Amniotic stem cell (primary cell): Measurements from ENCODE around the gene SRRM3.
"Not testable (repeated sequence)": the region's sequence is repeated elsewhere in the genome, so short reads cannot be mapped to it uniquely, and the experiment has no call there.

ENCODE experiments used
- DNase-seq: peaks from one replicate; lab custom pipeline; 2025; lab: John Stamatoyannopoulos, UW

The SRRM3 gene

DNA sequence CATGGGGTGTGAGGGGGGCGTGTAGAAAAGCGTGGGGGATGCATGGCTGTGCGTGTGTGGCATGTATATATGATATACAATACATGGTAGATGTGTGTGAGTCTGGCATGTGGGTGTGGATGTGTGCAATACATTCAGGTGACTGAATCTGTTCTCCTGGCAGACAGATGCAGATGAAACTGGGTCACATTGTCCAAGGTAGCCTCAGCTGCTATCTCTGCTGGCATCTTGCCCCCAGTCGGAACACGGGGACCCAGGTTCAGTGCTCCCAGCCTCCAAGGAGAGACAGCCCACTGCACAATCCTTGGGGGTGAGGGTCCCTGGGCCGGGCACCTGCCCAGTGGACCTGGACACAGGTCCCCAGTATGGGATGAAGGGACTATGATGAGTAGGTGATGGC, 12.4 kb upstream of the SRRM3 start:
- no peak for DNase-seq

DNA sequence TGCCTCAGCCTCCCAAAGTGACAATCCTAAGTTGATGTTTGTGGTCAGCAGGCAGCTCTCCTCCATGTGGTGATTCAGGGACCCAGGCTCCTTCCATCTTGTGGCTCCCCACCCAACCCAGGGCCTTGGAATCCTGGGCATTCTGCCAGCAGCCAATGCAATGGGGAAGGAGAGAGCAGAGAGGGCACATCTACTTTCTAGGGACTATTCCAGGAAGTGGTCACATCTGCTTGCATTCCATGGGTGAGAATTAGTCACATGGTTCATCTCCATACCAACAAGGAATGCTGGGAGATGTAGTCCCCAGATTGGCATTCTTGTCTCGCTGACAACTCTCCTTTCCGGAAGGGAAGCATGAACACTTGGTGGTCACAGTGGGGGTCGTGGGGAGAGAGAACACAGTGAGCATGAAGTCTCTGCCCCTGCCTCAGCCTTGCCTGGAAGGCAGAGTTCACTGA, 9.9 kb upstream of the SRRM3 start:
- DNase-seq = no peak

DNA sequence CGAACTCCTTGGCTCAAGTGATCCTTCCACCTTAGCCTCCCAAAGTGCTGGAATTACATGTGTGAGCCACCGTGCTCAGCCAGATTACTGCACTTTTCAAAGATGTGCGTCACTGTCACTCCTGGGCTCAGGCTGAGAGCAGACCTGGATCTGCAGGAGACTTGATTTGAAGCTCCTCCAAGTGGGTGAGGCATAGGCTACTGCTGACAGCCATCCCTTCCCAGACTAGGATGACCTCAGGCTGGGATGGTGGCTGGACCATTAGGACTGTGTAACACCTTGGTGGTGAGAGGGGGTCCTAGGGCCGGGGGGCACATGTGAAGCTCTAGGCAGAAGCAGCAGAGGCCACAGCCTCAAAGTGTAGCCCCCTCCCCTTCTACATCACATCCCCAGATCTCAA, 8.2 kb upstream of the SRRM3 start:
- DNase-seq = no peak

DNA sequence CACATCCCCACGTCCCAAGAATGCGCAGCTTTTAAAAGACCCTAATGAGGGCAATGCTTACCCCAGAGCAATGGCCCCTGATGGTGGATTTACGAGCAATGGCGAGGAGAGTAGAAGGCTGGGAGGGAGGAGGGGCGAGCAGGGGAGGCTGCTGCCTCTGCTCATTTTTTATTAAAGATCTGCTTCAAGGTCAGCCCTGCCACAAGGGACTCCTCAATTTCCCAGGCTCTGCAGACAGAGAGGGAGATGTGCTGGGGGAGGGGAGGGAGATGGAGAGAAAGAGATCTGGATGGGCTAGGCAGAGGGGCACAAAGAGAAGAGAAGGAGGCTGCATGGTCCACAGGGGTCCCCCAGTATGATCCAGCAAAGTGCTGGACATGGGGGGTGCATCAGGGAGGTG, 7.8 kb upstream of the SRRM3 start:
- DNase-seq = no peak

DNA sequence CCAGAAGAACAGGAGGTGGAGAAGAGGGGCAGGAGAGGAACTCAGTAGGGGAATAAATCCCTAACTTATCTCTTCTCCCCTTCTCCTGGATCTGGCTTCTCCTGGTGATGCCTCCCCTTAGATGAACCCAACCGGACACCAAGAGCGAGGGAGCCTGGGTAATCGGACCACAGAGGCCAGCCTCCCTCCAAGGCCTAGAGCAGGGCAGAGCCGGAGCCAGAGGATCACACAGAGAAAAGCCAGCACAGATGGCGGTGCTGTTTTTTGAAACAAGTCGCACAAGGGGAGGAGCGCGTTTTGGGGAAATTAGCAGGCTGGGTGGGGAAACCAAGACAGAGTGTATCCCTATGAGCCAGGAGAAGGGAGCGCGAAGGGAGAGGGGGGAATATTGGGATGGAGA, 4.9 kb upstream of the SRRM3 start:
- DNase-seq = no peak

DNA sequence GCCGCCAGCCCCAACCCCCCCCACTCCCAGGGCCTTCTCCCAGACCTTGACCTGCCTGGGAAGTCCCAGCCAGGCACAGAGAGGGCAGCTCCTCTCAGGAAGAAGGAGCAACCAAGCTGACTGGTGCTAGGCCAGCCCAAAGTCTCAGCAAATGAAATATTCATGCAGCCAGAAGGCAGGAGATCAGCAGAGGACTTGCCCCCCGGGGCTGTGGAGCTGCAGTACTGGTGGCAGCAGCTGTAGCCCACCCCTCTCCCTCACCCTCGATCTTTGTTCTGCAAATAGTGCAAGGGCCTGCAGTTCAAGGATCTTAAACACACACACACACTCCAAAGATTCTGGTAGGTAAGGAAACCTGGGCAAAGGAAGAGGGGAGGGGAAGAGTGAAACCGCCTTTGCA, 3.5 kb upstream of the SRRM3 start:
- DNase-seq = no peak

DNA sequence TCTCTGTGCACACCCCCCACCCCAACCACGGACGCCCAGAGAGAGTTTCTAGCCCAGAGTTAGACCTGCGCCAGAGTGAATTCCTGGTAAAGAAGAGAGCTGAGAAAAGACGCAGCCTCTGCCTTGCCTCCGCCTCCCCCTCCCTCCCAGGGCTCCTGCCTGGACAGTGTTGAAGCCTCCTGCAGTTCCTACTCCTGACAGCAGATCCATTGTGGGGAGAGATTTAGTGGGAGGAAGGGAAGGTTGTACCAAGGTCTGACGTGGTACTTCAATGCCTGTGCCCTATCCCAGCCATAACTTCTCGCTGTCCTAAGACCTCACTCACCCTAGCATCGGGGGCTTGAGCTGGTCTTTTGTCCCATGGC, 952 bp downstream of the SRRM3 start:
- no peak for DNase-seq

DNA sequence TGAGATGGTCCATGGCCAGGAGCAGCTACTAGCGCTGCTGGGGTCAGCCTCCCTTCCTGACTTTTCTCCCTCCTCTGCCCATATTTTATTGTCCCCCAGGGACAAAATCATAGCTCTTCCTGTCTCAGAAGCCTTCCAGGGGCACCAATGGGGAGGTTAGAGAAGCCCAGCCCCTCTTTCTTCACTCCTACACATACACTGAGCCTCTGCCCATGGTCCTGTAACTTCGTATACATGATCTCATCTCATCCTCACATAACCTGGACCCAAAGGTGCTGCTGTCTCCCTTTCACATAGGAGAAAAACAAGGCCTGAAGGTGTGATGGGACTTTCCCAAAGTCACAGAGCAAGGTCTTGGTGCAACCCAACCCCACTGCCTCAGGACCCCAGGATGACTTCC, 2.5 kb downstream of the SRRM3 start:
- DNase-seq = no peak

DNA sequence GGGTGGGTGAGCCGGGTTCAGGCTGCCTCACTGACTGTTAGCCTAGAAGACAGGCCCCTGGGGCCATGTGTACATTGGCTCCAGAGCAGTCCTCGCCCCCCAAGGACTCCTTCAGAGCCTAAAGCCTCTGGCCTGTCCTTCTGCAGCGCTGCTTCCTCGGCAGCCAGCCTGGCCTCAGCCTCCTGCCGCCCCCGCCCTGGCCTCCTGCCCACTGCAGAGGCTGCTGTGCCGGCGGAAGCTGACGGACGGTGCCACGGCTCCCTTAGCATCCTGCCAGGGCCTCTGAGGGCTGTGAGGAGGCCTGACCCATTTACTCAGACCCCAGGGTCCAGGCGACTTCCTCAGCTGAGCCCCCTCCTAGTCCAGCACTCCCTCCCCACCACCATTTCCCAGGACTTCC, 4.9 kb downstream of the SRRM3 start:
- DNase-seq = no peak

DNA sequence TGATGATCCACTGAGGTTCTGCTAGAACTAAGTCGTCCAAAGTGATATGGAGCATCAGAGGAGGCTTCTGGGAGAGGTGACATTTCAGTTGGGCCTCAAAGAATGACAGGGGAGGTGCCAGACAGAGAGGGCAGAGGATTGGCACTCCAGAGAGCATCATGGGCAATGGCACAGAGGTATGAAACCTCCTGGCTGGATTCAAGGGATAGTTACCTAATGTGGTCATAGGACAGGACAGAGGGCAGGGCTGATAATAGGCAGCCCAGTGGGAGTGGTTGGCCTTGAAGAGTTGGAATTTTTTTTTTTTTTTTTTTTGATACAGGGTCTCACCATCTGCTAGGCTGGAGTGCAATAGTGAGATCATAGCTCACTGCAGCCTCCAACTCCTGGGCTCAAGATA, 7.6 kb downstream of the SRRM3 start:
- DNase-seq = no peak

DNA sequence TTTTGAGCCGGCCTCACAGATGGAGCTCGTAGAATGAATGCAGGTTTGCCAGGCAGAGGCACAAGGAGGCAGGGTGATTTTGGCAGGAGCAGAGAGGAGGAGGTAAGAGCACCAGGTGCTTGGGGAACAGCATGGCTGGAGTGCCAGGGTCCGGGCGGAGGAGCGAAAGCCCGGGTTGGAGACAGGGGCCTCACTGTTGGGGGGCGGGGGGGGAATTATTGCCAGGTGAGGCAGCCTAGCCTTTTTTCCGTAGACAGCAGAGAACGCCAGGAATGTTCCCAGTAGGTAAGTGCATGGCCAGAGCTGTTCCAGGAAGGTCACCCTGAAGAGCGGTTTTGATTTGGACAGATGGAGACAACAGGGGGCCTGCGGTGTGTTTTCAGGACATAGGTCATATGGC, 9.5 kb downstream of the SRRM3 start:
- DNase-seq = no peak

DNA sequence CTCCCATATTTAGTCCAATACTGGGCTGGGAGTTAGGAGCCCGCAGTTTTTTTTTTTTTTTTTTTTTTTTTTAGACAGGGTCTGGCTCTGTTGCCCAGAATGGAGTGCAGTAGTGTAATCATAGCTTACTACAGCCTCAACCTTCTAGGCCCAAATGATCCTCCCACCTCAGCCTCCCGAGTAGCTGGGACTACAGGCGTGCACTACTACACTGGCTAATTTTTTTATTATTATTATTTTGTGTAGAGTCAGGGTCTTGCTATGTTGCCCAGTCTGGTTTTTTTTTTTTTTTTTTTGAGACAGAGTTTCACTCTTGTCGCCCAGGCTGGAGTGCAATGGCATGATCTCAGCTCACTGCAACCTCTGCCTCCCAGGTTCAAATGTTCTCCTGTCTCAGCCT, 13.7 kb downstream of the SRRM3 start:
- not testable (repeated sequence) for DNase-seq

DNA sequence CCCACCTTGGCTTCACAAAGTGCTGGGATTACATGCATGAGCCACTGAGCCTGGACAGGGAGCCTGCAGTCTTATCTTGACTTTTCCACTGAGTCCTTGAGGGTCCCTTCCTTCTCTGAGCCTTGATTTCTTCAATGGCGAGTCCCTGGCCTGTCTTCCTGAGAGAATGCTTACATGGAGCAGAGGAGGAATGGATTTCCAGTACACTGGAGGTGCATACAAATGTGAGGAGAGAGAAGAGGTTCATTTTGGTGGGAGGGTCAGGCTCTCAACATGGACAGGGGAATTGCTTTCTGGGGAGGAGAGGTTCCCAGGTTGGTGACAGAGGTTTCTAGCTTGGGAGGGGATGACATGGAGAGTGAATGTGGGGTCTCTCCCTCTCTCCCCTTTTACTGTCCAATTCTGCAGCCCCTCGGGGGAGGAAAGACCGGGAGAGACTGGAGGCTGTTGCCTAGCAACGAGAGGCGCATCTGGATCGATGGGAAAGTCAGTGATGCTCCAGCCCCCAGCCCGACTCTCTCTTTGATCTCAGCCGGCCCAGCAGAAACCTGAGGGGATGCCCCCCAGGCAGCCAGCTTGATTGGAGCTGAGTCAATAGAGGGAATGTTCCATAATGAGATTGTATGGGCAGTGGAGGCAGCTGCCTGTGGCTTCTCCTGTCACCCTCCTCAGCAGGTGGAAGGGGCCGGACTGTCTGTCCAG, 14.8 kb downstream of the SRRM3 start:
- no peak for DNase-seq

DNA sequence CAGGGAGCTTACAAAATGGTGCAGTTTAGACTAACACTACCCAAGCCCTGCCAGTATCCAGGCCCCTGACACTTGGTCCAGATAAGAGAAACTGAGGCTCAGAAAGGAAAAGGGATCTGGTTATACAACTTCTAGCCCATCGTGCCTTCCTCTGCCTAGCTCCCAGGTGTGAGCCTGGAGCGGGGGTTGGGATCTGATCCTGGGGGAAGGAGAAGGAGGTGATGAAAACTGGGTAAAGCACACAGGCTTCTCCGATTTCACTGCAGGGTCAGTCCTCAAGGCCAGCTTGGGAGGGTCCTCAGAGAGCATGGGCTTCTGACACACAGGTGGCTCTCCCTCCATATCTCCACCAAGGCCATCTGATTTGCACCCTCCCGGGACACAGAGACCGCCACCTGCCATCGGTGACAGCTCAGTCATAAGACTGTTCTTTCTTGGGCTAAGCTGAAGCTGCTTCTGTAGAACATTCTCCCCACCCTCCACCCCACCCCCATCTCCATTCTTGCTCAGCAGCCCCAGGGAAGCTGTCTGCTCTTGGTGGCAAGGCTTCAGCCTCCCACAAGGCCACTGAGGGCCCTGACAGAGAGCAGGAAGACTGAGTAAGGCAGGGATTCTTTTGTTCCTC, 16.4 kb downstream of the SRRM3 start:
- no peak for DNase-seq

DNA sequence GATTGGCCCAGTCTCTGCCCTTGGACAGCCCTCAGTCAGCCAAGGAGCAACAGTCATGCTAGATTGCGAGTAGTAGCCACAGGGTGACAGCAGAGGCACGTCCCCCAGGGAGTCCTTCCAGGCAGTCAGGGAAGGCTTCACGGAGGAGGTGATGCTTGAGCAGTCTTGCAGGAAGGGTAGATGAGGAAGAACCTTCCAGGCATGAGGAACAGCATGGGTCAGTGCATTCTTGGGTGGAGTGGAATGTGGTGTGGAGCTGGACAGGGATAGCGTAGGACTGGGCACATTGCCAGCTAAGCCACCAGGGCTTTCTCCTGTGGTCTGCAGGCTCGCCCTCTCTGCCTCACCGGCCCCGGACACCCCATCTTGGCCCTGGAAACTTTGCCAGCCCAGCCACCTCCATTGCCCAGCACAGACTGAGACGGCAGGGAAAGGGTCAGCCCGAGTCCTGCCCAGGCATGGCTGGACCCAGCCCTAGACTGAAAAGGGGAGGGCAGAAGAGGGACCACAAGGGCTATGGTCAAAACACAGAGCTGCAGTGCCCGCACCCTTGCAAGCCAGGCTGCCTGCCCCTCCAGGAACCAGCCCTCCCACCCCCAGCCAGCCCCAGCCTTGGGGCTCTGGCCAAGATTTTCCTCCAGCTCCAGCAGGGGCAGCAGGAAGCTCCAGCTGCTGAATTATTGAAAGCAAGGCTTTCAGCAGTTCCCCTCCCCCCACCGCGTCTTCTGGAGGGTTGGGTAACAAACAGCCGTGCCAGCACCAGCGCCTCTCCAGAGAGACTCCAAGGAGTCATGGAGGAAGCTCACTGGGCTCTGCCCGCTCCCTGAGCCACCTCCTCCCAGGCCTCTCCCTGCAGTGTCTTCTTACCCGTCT, 18.7 kb downstream of the SRRM3 start:
- no peak for DNase-seq

DNA sequence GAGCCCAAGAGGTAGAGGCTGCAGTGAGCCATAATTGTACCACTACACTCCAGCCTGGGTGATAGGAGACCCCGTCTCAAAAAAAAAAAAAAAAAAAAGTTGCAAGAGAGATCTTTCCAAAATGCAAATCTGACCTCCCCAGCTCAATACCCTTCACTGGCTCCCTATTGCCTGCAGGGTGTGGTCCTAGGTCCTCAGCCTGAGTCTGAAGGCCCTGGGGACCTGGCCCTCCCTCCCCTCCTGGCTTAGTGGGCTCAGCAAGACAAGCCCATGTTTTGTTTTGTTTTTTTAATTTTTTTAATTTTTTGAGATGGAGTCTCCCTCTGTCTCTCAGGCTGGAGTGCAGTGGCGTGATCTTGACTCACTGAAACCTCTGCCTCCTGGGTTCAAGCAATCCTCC, 20.6 kb downstream of the SRRM3 start:
- no peak for DNase-seq

DNA sequence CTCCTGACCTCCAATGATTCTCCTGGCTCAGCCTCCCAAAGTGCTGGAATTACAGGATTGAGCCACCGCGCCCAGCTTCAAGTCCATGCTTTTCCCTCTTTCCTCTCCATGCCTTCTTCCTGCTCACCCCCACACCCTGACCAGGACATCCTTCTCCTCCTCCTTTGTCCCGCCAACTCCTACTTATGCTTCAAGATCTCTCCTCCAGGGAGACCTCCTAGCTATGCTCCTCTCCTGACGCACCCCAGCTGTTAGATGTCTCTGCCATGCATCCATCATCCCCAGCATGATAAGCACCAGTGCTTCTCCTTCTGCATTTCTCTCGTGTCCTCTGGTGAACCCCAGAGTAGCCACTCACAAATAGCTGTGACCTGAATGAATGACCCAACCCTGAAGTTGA, 21.1 kb downstream of the SRRM3 start:
- DNase-seq = no peak

DNA sequence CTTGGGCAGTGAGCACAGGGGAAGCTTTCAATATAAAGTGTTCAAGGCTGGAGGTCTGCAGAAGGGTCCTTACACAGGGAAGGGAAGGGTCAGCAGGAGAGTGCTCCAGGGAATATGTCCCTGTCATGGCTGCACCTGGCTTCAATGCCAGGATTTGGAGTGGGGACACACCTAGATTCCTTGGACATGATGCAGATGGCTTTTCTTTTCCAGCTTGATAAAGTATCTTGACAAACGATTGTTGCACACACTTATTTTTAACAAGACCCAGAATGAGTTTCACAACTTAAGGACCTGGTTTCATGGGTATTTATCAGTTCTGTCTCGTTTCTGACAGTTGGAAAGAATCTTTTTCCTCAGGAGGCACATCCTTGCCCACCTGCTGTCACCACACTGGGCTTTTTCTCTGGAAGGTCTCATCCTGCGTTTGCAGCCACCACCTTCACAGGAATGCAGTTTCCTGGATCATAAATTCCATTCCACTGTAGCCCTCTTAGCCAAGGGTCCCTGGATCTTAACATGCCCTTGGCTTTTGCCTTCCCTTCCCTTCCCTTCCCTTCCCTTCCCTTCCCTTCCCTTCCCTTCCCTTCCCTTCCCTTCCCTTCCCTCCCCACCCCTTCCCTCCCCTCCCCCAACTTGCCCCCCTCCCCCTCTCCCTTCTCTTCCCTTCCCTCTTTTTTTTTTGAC, 21.7 kb downstream of the SRRM3 start:
- DNase-seq = no peak

DNA sequence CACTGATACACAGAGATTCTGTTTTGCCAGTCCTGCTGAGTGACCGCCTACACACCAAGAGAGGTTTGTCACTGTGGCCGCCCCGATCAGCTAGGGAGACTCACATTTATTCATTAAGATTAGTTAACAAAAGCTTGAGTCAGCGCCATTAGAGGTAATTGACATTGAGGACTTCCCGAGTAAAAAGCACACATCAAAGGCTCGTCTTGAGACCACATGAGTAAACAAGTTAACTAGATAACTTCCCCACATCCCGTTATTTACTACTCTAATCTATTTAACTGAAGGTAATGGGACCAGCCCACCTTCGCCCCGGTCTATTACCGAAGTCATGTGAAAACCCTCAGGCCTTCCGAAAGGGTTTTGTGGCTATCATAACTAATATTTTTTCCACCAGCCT, 23.0 kb downstream of the SRRM3 start:
- no peak for DNase-seq

DNA sequence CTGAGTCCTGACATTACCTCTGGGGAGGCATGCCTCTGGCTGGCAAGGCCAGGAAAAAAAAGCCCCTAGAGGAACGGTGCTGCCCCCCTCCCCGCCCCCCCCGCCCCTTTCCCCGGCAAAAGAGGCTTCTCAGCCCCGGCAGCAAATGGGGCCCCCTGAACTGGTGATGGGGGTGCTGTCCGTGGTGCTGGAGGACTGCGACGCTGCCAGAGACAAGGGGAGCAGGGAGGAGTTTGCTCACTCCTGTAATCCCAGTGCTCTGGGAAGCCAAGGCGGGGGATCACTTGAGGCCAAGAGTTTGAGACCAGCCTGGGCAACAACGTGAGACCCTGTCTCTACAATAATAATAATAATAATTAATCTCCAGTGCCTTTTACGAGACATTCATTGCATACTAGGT, 23.7 kb downstream of the SRRM3 start:
- DNase-seq = no peak

DNA sequence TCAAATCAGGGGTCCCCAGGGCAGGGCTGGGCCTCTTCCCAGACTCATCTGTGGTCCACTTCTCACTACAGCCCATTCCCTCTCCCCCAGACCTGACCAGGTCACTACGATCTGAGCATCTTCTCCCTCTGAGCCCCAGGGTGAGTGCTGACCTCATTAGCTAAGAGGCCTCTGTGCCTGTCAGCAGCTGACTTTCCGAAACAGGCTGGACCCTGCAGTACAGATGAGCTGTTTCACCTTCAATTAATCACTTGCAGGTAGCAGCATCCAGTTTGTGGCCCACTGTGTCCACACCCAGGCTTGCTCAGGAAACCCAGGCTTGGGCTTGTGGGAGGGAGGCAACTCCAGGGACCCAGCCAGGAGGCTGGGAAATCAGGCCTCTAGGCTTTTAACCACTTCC, 24.3 kb downstream of the SRRM3 start:
- no peak for DNase-seq

DNA sequence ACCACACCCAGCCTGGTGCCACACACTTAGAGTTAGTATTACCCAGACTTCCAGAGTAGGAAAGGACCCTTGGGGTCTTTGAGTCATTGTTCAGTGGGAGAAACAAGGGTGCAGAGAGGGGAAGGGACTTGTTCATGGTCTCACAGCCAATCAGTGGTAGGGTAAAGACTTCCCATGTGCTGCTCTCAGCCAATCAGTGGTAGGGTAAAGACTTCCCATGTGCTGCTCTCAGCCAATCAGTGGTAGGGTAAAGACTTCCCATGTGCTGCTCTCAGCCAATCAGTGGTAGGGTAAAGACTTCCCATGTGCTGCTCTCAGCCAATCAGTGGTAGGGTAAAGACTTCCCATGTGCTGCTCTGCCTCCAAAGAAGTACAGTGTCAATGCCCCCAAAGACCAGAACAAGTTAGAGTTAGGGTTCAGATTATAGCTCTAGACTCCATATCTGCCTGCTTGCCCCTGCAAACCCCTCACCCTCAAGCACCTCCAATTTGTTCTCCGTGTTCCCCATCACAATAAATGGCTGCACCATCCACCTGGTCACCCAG, 25.3 kb downstream of the SRRM3 start:
- not testable (repeated sequence) for DNase-seq
